Measurements from ENCODE around the gene ALOX5. TPM values are rescaled to one million over a fixed set of nuclear protein-coding genes. Genes with fewer than 3 reads are reported as not detected.

ALOX5 gene
- total RNA-seq, 1 experiment from 2014 or later, result 6.1 TPM

GRCh38 chr10:45438466-45439090, 64.6 kb downstream of the ALOX5 start:
- DNase-seq (ENCODE audit: low read depth, low spot score), result no peak
- intact Hi-C loops (cut with micrococcal nuclease), result no loop called here
- Histone ChIP-seq H3K9ac (ENCODE audit: low read length) (no peak overlapping the region), H3K27ac (ENCODE audit: low read depth, low read length) (no peak overlapping the region), H3K9me2 (ENCODE audit: insufficient read depth) (no peaks in the 10 kb centered on the region), H3K9me3 (ENCODE audit: control insufficient read depth in 1 of 2, insufficient read depth in 1 of 2, low read depth in 1 of 2, low read length in 2 of 2) (no peaks in the 10 kb centered on the region), H3K79me2 (ENCODE audit: insufficient read depth, low read length) (no peaks in the 10 kb centered on the region), H2AFZ (ENCODE audit: low read depth, low read length, poor library complexity, severe bottlenecking) (no peak overlapping the region), H3K36me3 (ENCODE audit: control insufficient read depth in 1 of 2, insufficient read depth in 2 of 2, low read length in 2 of 2) (no peaks in the 10 kb centered on the region), H3K4me3 (replicated peaks in 1 of 2; ENCODE audit: low read depth in 1 of 2, low read length in 2 of 2) (no peak overlapping the region), H3K27me3 (ENCODE audit: insufficient read depth, low read length) (no peaks in the 10 kb centered on the region), H3K4me2 (ENCODE audit: low read length) (no peak overlapping the region), H3K4me1 (ENCODE audit: control insufficient read depth in 1 of 2, insufficient read depth in 2 of 2, low read length in 2 of 2) (no peaks in the 10 kb centered on the region), H4K20me1 (ENCODE audit: insufficient read depth) (no peaks in the 10 kb centered on the region)
- ChIA-PET CTCF (no interaction called here), POLR2A (no interaction called here), RAD21 (ENCODE audit: low non-redundant PET in 1 of 2, low total read pairs in 2 of 2, uncharacterized antibody in 2 of 2, unreplicated experiment in 2 of 2) (no interaction called here)
- no peak for ATAC-seq
- no TSS peak for BruUV-seq (replicated peaks)
- no peak for TF ChIP-seq ELF1 (IDR thresholded peaks at IDR 0.05; ENCODE audit: borderline replicate concordance, low read depth)
- no peak for TF ChIP-seq YY1 (IDR thresholded peaks at IDR 0.05; ENCODE audit: extremely low read depth, insufficient replicate concordance, low read depth, low read length)
- TF ChIP-seq ZNF274 (IDR thresholded peaks at IDR 0.05; ENCODE audit: low read depth, low read length), result no peak
- no peak for TF ChIP-seq EGR1 (IDR thresholded peaks at IDR 0.05; ENCODE audit: low read depth)
- no peak for TF ChIP-seq SRF (IDR thresholded peaks at IDR 0.05; ENCODE audit: low read depth)
- no peak for TF ChIP-seq TCF7L2 (IDR thresholded peaks at IDR 0.05; ENCODE audit: borderline replicate concordance, extremely low read depth, insufficient read depth, insufficient read length)
- TF ChIP-seq CBX3 (IDR thresholded peaks at IDR 0.05; ENCODE audit: low read depth), result no peak
- TF ChIP-seq CEBPB (IDR thresholded peaks at IDR 0.05; ENCODE audit: low read depth), result no peak
- no peak for TF ChIP-seq POLR2A (IDR thresholded peaks at IDR 0.05; ENCODE audit: borderline replicate concordance, extremely low read depth, insufficient read depth, insufficient read length)
- TF ChIP-seq, protein P1, sequence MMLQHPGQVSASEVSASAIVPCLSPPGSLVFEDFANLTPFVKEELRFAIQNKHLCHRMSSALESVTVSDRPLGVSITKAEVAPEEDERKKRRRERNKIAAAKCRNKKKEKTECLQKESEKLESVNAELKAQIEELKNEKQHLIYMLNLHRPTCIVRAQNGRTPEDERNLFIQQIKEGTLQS (IDR thresholded peaks at IDR 0.05), result no peak
- TF ChIP-seq, protein P2, sequence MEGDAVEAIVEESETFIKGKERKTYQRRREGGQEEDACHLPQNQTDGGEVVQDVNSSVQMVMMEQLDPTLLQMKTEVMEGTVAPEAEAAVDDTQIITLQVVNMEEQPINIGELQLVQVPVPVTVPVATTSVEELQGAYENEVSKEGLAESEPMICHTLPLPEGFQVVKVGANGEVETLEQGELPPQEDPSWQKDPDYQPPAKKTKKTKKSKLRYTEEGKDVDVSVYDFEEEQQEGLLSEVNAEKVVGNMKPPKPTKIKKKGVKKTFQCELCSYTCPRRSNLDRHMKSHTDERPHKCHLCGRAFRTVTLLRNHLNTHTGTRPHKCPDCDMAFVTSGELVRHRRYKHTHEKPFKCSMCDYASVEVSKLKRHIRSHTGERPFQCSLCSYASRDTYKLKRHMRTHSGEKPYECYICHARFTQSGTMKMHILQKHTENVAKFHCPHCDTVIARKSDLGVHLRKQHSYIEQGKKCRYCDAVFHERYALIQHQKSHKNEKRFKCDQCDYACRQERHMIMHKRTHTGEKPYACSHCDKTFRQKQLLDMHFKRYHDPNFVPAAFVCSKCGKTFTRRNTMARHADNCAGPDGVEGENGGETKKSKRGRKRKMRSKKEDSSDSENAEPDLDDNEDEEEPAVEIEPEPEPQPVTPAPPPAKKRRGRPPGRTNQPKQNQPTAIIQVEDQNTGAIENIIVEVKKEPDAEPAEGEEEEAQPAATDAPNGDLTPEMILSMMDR (IDR thresholded peaks at IDR 0.05 in 2 of 3, conservative IDR thresholded peaks at IDR 0.05 in 1 of 3; ENCODE audit: borderline replicate concordance in 1 of 3, insufficient read depth in 1 of 3, low read depth in 2 of 3, low read length in 2 of 3), result no peak
- TF ChIP-seq EZH2phosphoT487 (IDR thresholded peaks at IDR 0.05; ENCODE audit: borderline replicate concordance), result no peak
- TF ChIP-seq RAD21 (IDR thresholded peaks at IDR 0.05; ENCODE audit: low read depth), result no peak
- TF ChIP-seq SIN3A (IDR thresholded peaks at IDR 0.05; ENCODE audit: low read depth), result no peak
- no peak for TF ChIP-seq POLR2AphosphoS5 (IDR thresholded peaks at IDR 0.05; ENCODE audit: low read depth, low read length)
- no peak for TF ChIP-seq MAX (IDR thresholded peaks at IDR 0.05)
- TF ChIP-seq REST (IDR thresholded peaks at IDR 0.05; ENCODE audit: low read depth), result no peak
- no peak for TF ChIP-seq SP1 (IDR thresholded peaks at IDR 0.05; ENCODE audit: low read depth)
- TF ChIP-seq, protein P3, sequence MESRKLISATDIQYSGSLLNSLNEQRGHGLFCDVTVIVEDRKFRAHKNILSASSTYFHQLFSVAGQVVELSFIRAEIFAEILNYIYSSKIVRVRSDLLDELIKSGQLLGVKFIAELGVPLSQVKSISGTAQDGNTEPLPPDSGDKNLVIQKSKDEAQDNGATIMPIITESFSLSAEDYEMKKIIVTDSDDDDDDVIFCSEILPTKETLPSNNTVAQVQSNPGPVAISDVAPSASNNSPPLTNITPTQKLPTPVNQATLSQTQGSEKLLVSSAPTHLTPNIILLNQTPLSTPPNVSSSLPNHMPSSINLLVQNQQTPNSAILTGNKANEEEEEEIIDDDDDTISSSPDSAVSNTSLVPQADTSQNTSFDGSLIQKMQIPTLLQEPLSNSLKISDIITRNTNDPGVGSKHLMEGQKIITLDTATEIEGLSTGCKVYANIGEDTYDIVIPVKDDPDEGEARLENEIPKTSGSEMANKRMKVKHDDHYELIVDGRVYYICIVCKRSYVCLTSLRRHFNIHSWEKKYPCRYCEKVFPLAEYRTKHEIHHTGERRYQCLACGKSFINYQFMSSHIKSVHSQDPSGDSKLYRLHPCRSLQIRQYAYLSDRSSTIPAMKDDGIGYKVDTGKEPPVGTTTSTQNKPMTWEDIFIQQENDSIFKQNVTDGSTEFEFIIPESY (IDR thresholded peaks at IDR 0.05; ENCODE audit: extremely low read depth, insufficient replicate concordance, low read length), result no peak

All from HCT116 (cell line).